ENCODE results near the gene PRMT7. TPM values are rescaled to one million over a fixed set of nuclear protein-coding genes. Genes with fewer than 3 reads are reported as not detected.
A peak's percentile ranks its signal among the peaks of the same experiment; 100 is the strongest.
"Not testable (repeated sequence)": the region's sequence is repeated elsewhere in the genome, so short reads cannot be mapped to it uniquely, and the experiment has no call there.

PRMT7 gene
- total RNA-seq, 4 donors from 2014 or later, result 20.6 to 115 (median 38.5) TPM

- intact Hi-C loops (cut with DNase I; ENCODE audit: low total_unique reads) (no loop called here), in situ Hi-C loops (cut with MboI; ENCODE audit: low pct_ligation_motif_present in 1 of 4, low pct_unique_long_range_greater_than_20kb in 1 of 4, low sequenced_read_pairs in 3 of 4) (no loop called here)
- H3K4me1 ChIP-seq, result peaks cover 7 to 75% (median 10%) of the 10 kb centered on the region in 4 donors
- peaks cover 0 to 6% (median under 1%) of the 10 kb centered on the region in 4 donors for H3K36me3 ChIP-seq
- peak overlapping the region in 3 of 4 donors; percentile 18 to 73 (median 67) for H3K27ac ChIP-seq
- H3K4me3 ChIP-seq, result no peak overlapping the region
- no peaks in the 10 kb centered on the region for H3K9me3 ChIP-seq
- WGBS, 2 donors (ENCODE audit: low coverage in 1 of 2), result 95% methylated on average over 3 of the region's 3 CpGs; no CpG with 5 or more reads in 1 of the 2 donors
- TF ChIP-seq POLR2A (IDR thresholded peaks at IDR 0.05) (no peak), EP300 (IDR thresholded peaks at IDR 0.05; ENCODE audit: low read depth) (no peak), POLR2AphosphoS5 (IDR thresholded peaks at IDR 0.05) (no peak), CTCF (IDR thresholded peaks at IDR 0.05) (no peak)
- no peak for DNase-seq
- H3K27me3 ChIP-seq, result no peaks in the 10 kb centered on the region
These were observed 25.1 kb upstream of the PRMT7 start for GRCh38 chr16:68285683-68286082.

- Histone ChIP-seq H3K27me3 (no peaks in the 10 kb centered on the region), H3K36me3 (peaks cover 0 to 7% (median 4%) of the 10 kb centered on the region in 4 donors), H3K4me1 (peaks cover 7 to 68% (median 10%) of the 10 kb centered on the region in 4 donors), H3K4me3 (no peak overlapping the region), H3K9me3 (no peaks in the 10 kb centered on the region), H3K27ac (peak overlapping the region; percentile 2 to 67 (median 34))
- WGBS, 2 donors (ENCODE audit: low coverage in 1 of 2), result 61 to 79% methylated on average over 9 to 12 of the region's 12 CpGs
- intact Hi-C loops (cut with DNase I; ENCODE audit: low total_unique reads) (no loop called here), in situ Hi-C loops (cut with MboI; ENCODE audit: low pct_ligation_motif_present in 1 of 4, low pct_unique_long_range_greater_than_20kb in 1 of 4, low sequenced_read_pairs in 3 of 4) (no loop called here)
- no peak for TF ChIP-seq EP300 (IDR thresholded peaks at IDR 0.05; ENCODE audit: low read depth)
- TF ChIP-seq CTCF (IDR thresholded peaks at IDR 0.05), result no peak
- TF ChIP-seq POLR2AphosphoS5 (IDR thresholded peaks at IDR 0.05), result no peak
- DNase-seq, result no peak
These were observed 24.4 kb upstream of the PRMT7 start for GRCh38 chr16:68286153-68287074.

GRCh38 chr16:68287276-68288251 lies 23.3 kb upstream of the PRMT7 start:
- Histone ChIP-seq H3K4me3 (no peak overlapping the region), H3K27me3 (no peaks in the 10 kb centered on the region), H3K27ac (peak overlapping the region in 3 of 4 donors; percentile 3 to 26 (median 20)), H3K9me3 (no peaks in the 10 kb centered on the region), H3K4me1 (peaks cover 7 to 61% (median 10%) of the 10 kb centered on the region in 4 donors), H3K36me3 (peaks cover 0 to 15% (median 8%) of the 10 kb centered on the region in 4 donors)
- TF ChIP-seq EP300 (IDR thresholded peaks at IDR 0.05; ENCODE audit: low read depth) (no peak), CTCF (IDR thresholded peaks at IDR 0.05) (no peak)
- 87% methylated on average over 11 of the region's 11 CpGs; no CpG with 5 or more reads in 1 of the 2 donors for WGBS, 2 donors (ENCODE audit: low coverage in 1 of 2)
- DNase-seq, result no peak
- in situ Hi-C loops (cut with MboI; ENCODE audit: low pct_ligation_motif_present in 1 of 4, low pct_unique_long_range_greater_than_20kb in 1 of 4, low sequenced_read_pairs in 3 of 4), result no loop called here
- intact Hi-C loops (cut with DNase I; ENCODE audit: low total_unique reads), result no loop called here

GRCh38 chr16:68288252-68288650 lies 22.6 kb upstream of the PRMT7 start:
- peak overlapping the region in 3 of 4 donors; percentile 3 to 26 (median 20) for H3K27ac ChIP-seq
- no peak for DNase-seq
- WGBS, 2 donors (ENCODE audit: low coverage in 1 of 2), result 75% methylated on average over 1 of the region's 1 CpG; no CpG with 5 or more reads in 1 of the 2 donors
- H3K4me3 ChIP-seq, result no peak overlapping the region
- intact Hi-C loops (cut with DNase I; ENCODE audit: low total_unique reads) (no loop called here), in situ Hi-C loops (cut with MboI; ENCODE audit: low pct_ligation_motif_present in 1 of 4, low pct_unique_long_range_greater_than_20kb in 1 of 4, low sequenced_read_pairs in 3 of 4) (no loop called here)
- H3K4me1 ChIP-seq, result peaks cover 7 to 54% (median 10%) of the 10 kb centered on the region in 4 donors
- TF ChIP-seq POLR2AphosphoS5 (IDR thresholded peaks at IDR 0.05), result no peak
- no peak for TF ChIP-seq CTCF (IDR thresholded peaks at IDR 0.05)
- no peak for TF ChIP-seq POLR2A (IDR thresholded peaks at IDR 0.05)
- no peak for TF ChIP-seq EP300 (IDR thresholded peaks at IDR 0.05; ENCODE audit: low read depth)
- no peaks in the 10 kb centered on the region for H3K27me3 ChIP-seq
- H3K9me3 ChIP-seq, result no peaks in the 10 kb centered on the region
- H3K36me3 ChIP-seq, result peaks cover 0 to 19% (median 8%) of the 10 kb centered on the region in 4 donors

- H3K9me3 ChIP-seq; in situ Hi-C loops (cut with MboI; ENCODE audit: low pct_ligation_motif_present in 1 of 4, low pct_unique_long_range_greater_than_20kb in 1 of 4, low sequenced_read_pairs in 3 of 4); DNase-seq; H3K4me3 ChIP-seq; H3K27me3 ChIP-seq; intact Hi-C loops (cut with DNase I; ENCODE audit: low total_unique reads): not testable (repeated sequence)
- H3K36me3 ChIP-seq, result peaks cover 0 to 19% (median 8%) of the 10 kb centered on the region in 4 donors
- peaks cover 7 to 49% (median 10%) of the 10 kb centered on the region in 4 donors for H3K4me1 ChIP-seq
- 90 to 100% methylated on average over 2 to 9 of the region's 9 CpGs for whole genome bisulfite sequencing, 2 donors (ENCODE audit: low coverage in 1 of 2)
- peak overlapping the region in 3 of 4 donors; percentile 20 to 42 (median 38) for H3K27ac ChIP-seq
These were observed 22.0 kb upstream of the PRMT7 start for GRCh38 chr16:68288796-68289195.
